ENCODE results near the gene DAD1. TPM values are rescaled to one million over a fixed set of nuclear protein-coding genes. Genes with fewer than 3 reads are reported as not detected.

Gene DAD1
- total RNA-seq, 2 experiments from 2014 or later = 194 to 196 TPM

- intact Hi-C loops (cut with micrococcal nuclease) = loop anchor here (5.0 kb wide), 1 partner anchor 34 kb away; no protein-coding TSS in a partner anchor
- ATAC-seq (no peak), DNase-seq (no peak)
- Mint-ChIP-seq H3K27ac (peak overlapping the region; percentile 96), H3K4me3 (peak overlapping the region; percentile 79), H3K27me3 (no peaks in the 10 kb centered on the region), H3K9me3 (no peaks in the 10 kb centered on the region), H3K4me1 (ENCODE audit: low read depth) (peaks cover 62% of the 10 kb centered on the region), H3K36me3 (ENCODE audit: low read depth) (peaks cover 96% of the 10 kb centered on the region)
- ChIA-PET CTCF (interaction anchor here (1.3 to 3.2 kb wide), 6 partner anchors 10 to 52 kb away, joined by 4 to 18 read pairs (median 6); no protein-coding TSS in a partner anchor), POLR2A (interaction anchor here (0.9 to 33.3 kb wide), 6 partner anchors 16 to 777 kb away, joined by 3 to 1006 read pairs (median 290); no protein-coding TSS in a partner anchor)
- no peak for TF ChIP-seq CTCF (IDR thresholded peaks at IDR 0.05)
Measured at GRCh38 chr14:22518073-22518472, 71.0 kb downstream of the DAD1 start.

GRCh38 chr14:22517117-22517720 lies 71.8 kb downstream of the DAD1 start:
- intact Hi-C loops (cut with micrococcal nuclease) = loop anchor here (5.0 kb wide), 1 partner anchor 35 kb away; no protein-coding TSS in a partner anchor
- Mint-ChIP-seq H3K27me3 (no peaks in the 10 kb centered on the region), H3K9me3 (no peaks in the 10 kb centered on the region), H3K4me3 (peak overlapping the region; percentile 79), H3K27ac (peak overlapping the region; percentile 96), H3K36me3 (ENCODE audit: low read depth) (peaks cover 96% of the 10 kb centered on the region), H3K4me1 (ENCODE audit: low read depth) (peaks cover 61% of the 10 kb centered on the region)
- TF ChIP-seq CTCF (IDR thresholded peaks at IDR 0.05) = no peak
- CTCF ChIA-PET = interaction anchor here (0.7 to 3.2 kb wide), 10 partner anchors 11 to 354 kb away, joined by 3 to 18 read pairs (median 4); no protein-coding TSS in a partner anchor
- DNase-seq (no peak), ATAC-seq (no peak)
- POLR2A ChIA-PET = interaction anchor here (0.8 to 33.3 kb wide), 5 partner anchors 17 to 348 kb away, joined by 3 to 1006 read pairs (median 575); no protein-coding TSS in a partner anchor

DNA sequence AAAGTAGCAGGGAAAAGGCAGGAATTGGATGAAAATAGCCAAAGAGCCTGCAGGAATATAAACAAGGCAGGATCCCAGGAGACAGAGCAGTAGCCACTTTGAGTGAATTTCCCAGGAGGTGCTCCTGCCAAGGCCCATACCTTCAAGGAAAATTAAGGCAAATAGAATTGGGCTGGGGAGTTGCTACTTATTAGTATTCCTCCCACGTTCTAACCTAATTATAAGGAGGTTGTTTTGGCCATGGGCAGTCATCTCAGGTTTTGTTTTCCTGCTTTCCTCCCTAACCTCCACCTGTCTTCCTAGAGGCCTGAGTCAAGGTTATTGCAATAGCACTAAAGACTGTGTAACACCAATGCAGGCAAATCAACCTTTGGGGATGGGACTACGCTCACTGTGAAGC lies 73.1 kb downstream of the DAD1 start:
- CTCF ChIA-PET = interaction anchor here (1.2 kb wide), 1 partner anchor 8 kb away, joined by 4 read pairs; no protein-coding TSS in a partner anchor
- Mint-ChIP-seq H3K27me3 (no peaks in the 10 kb centered on the region), H3K4me1 (ENCODE audit: low read depth) (peaks cover 61% of the 10 kb centered on the region), H3K4me3 (peak overlapping the region; percentile 79), H3K27ac (peak overlapping the region; percentile 96), H3K36me3 (ENCODE audit: low read depth) (peaks cover 96% of the 10 kb centered on the region), H3K9me3 (no peaks in the 10 kb centered on the region)
- POLR2A ChIA-PET = interaction anchor here (0.7 to 33.3 kb wide), 5 partner anchors 18 to 463 kb away, joined by 3 to 1006 read pairs (median 575); no protein-coding TSS in a partner anchor
- no peak for TF ChIP-seq CTCF (IDR thresholded peaks at IDR 0.05)
- intact Hi-C loops (cut with micrococcal nuclease) = loop anchor here (5.0 kb wide), 1 partner anchor 36 kb away; no protein-coding TSS in a partner anchor
- DNase-seq (no peak), ATAC-seq (no peak)

Other genes with a start within 250 kb of the DAD1 start
- 1 to 10 TPM; 8.6 to 9.4 TPM for gene ABHD4, start 9.1 kb upstream of the DAD1 start, total RNA-seq
- gene OR6J1, start 55.1 kb upstream of the DAD1 start, total RNA-seq = not detected
- 100 to 1,000 TPM; 134 to 140 TPM for gene OXA1L, start 177.5 kb upstream of the DAD1 start, total RNA-seq
- gene SLC7A7, start 226.2 kb upstream of the DAD1 start, total RNA-seq = under 1 TPM in 1 of 2 experiments, not detected in 1; 0.45 TPM
- gene MRPL52, start 240.7 kb upstream of the DAD1 start, total RNA-seq = 100 to 1,000 TPM; 122 to 126 TPM
- 1 to 10 TPM; 1.9 to 3.1 TPM for gene MMP14, start 247.4 kb upstream of the DAD1 start, total RNA-seq